Measurements from ENCODE around the gene SLC5A6. TPM values are rescaled to one million over a fixed set of nuclear protein-coding genes. Genes with fewer than 3 reads are reported as not detected.

SLC5A6 gene
- total and polyA plus RNA-seq, 2 of the 8 experiments (the other 6 are each of a cell fraction or from before 2014, with no cell fraction given): 118 to 183 TPM

GRCh38 chr2:27255660-27256059 lies 43.6 kb upstream of the SLC5A6 start (continued):
- TF ChIP-seq, protein P1, sequence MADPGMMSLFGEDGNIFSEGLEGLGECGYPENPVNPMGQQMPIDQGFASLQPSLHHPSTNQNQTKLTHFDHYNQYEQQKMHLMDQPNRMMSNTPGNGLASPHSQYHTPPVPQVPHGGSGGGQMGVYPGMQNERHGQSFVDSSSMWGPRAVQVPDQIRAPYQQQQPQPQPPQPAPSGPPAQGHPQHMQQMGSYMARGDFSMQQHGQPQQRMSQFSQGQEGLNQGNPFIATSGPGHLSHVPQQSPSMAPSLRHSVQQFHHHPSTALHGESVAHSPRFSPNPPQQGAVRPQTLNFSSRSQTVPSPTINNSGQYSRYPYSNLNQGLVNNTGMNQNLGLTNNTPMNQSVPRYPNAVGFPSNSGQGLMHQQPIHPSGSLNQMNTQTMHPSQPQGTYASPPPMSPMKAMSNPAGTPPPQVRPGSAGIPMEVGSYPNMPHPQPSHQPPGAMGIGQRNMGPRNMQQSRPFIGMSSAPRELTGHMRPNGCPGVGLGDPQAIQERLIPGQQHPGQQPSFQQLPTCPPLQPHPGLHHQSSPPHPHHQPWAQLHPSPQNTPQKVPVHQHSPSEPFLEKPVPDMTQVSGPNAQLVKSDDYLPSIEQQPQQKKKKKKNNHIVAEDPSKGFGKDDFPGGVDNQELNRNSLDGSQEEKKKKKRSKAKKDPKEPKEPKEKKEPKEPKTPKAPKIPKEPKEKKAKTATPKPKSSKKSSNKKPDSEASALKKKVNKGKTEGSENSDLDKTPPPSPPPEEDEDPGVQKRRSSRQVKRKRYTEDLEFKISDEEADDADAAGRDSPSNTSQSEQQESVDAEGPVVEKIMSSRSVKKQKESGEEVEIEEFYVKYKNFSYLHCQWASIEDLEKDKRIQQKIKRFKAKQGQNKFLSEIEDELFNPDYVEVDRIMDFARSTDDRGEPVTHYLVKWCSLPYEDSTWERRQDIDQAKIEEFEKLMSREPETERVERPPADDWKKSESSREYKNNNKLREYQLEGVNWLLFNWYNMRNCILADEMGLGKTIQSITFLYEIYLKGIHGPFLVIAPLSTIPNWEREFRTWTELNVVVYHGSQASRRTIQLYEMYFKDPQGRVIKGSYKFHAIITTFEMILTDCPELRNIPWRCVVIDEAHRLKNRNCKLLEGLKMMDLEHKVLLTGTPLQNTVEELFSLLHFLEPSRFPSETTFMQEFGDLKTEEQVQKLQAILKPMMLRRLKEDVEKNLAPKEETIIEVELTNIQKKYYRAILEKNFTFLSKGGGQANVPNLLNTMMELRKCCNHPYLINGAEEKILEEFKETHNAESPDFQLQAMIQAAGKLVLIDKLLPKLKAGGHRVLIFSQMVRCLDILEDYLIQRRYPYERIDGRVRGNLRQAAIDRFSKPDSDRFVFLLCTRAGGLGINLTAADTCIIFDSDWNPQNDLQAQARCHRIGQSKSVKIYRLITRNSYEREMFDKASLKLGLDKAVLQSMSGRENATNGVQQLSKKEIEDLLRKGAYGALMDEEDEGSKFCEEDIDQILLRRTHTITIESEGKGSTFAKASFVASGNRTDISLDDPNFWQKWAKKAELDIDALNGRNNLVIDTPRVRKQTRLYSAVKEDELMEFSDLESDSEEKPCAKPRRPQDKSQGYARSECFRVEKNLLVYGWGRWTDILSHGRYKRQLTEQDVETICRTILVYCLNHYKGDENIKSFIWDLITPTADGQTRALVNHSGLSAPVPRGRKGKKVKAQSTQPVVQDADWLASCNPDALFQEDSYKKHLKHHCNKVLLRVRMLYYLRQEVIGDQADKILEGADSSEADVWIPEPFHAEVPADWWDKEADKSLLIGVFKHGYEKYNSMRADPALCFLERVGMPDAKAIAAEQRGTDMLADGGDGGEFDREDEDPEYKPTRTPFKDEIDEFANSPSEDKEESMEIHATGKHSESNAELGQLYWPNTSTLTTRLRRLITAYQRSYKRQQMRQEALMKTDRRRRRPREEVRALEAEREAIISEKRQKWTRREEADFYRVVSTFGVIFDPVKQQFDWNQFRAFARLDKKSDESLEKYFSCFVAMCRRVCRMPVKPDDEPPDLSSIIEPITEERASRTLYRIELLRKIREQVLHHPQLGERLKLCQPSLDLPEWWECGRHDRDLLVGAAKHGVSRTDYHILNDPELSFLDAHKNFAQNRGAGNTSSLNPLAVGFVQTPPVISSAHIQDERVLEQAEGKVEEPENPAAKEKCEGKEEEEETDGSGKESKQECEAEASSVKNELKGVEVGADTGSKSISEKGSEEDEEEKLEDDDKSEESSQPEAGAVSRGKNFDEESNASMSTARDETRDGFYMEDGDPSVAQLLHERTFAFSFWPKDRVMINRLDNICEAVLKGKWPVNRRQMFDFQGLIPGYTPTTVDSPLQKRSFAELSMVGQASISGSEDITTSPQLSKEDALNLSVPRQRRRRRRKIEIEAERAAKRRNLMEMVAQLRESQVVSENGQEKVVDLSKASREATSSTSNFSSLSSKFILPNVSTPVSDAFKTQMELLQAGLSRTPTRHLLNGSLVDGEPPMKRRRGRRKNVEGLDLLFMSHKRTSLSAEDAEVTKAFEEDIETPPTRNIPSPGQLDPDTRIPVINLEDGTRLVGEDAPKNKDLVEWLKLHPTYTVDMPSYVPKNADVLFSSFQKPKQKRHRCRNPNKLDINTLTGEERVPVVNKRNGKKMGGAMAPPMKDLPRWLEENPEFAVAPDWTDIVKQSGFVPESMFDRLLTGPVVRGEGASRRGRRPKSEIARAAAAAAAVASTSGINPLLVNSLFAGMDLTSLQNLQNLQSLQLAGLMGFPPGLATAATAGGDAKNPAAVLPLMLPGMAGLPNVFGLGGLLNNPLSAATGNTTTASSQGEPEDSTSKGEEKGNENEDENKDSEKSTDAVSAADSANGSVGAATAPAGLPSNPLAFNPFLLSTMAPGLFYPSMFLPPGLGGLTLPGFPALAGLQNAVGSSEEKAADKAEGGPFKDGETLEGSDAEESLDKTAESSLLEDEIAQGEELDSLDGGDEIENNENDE (IDR thresholded peaks at IDR 0.05; ENCODE audit: insufficient replicate concordance, low read length): no peak
- no peak for TF ChIP-seq SP1 (IDR thresholded peaks at IDR 0.05; ENCODE audit: low read depth, low read length)
- TF ChIP-seq JUND (IDR thresholded peaks at IDR 0.05; ENCODE audit: low read length): no peak
- no peak for TF ChIP-seq SIX5 (IDR thresholded peaks at IDR 0.05; ENCODE audit: low read depth, low read length)
- TF ChIP-seq POU5F1 (IDR thresholded peaks at IDR 0.05; ENCODE audit: low read depth, low read length): no peak
- TF ChIP-seq SAP30 (IDR thresholded peaks at IDR 0.05; ENCODE audit: insufficient read depth, insufficient replicate concordance, low read length): no peak
- TF ChIP-seq HDAC2 (IDR thresholded peaks at IDR 0.05; ENCODE audit: borderline replicate concordance in 1 of 2, low read depth in 2 of 2, low read length in 2 of 2): no peak
- TF ChIP-seq TBP (IDR thresholded peaks at IDR 0.05; ENCODE audit: low read depth, low read length): no peak
- no peak for TF ChIP-seq NANOG (IDR thresholded peaks at IDR 0.05; ENCODE audit: insufficient read depth, low read depth, low read length, poor library complexity, severe bottlenecking)
- no peak for TF ChIP-seq RBBP5 (IDR thresholded peaks at IDR 0.05; ENCODE audit: borderline replicate concordance, low read depth, low read length)
- no peak for TF ChIP-seq EP300 (IDR thresholded peaks at IDR 0.05; ENCODE audit: borderline replicate concordance in 1 of 2, low read depth in 2 of 2, low read length in 2 of 2)
